Vagina (tissue), 2 donors: ENCODE measurements around the gene CTDSP2. TPM values are rescaled to one million over a fixed set of nuclear protein-coding genes. Genes with fewer than 3 reads are reported as not detected.

Experiments used
- DNase-seq, 2 donors: peaks; one replicate each; pipeline ENCODE4 v3.0.0-alpha.2; 2017; ENCODE audit errors: extremely low spot score in 2 of 2
- H3K27ac ChIP-seq: fragments of 200-600 bp; sonication (generic); one replicate; pipeline ENCODE4 v1.5.1; 2019
- H3K27me3 ChIP-seq: fragments of 200-600 bp; sonication (generic); one replicate; pipeline ENCODE4 v1.5.1; 2019
- H3K36me3 ChIP-seq, 2 donors: fragments of 200-600 bp; sonication (generic); one replicate each; pipeline ENCODE4 v1.5.1; 2017 to 2019
- H3K4me1 ChIP-seq: fragments of 200-600 bp; sonication (generic); one replicate; pipeline ENCODE4 v1.5.1; 2019
- H3K4me3 ChIP-seq, 2 donors: fragments of 200-600 bp; sonication (generic); 1 replicate in 1 of 2; 2 replicates in 1 of 2; pipeline ENCODE4 v1.5.1; 2016 to 2019
- H3K9me3 ChIP-seq: fragments of 200-600 bp; sonication (generic); one replicate; pipeline ENCODE4 v1.5.1; 2019
- CTCF ChIP-seq, 3 experiments: fragments of 450-650 bp in 2 of 3; fragments of 200-600 bp in 1 of 3; sonication (generic) in 1 of 3; IDR thresholded peaks; one replicate each; pipeline ENCODE4 v1.5.1; 2017 to 2019; ENCODE audit warnings: antibody characterized with exemption in 3 of 3, mild to moderate bottlenecking in 2 of 3, moderate library complexity in 2 of 3
- POLR2A ChIP-seq, 2 donors: fragments of 450-650 bp; IDR thresholded peaks; one replicate each; pipeline ENCODE4 v1.6.1; 2017; ENCODE audit warnings: antibody characterized with exemption in 2 of 2, mild to moderate bottlenecking in 2 of 2, moderate library complexity in 2 of 2
- POLR2AphosphoS5 ChIP-seq, 2 donors: sonication (generic); formaldehyde crosslinking; IDR thresholded peaks; one replicate each; pipeline ENCODE4 v1.9.0; 2017; ENCODE audit warnings: antibody characterized with exemption in 2 of 2, mild to moderate bottlenecking in 2 of 2, low read depth in 1 of 2; ENCODE audit not compliant: insufficient read depth in 1 of 2
- intact Hi-C: fragments of 100-400 bp; cut with DNase I; formaldehyde crosslinking; loops from one replicate; pipeline ENCODE4 v1.15.1; 2023
- total RNA-seq: library from RNA; depleted of rRNA; stranded (reverse); fragments of >200 nt; gene quantifications from one replicate; pipeline ENCODE4 v1.2.3, GENCODE V29; 2016

The CTDSP2 gene
- total RNA-seq, 1 donor from 2014 or later, result 108 TPM

GRCh38 chr12:57869927-57870318 is 23.4 kb upstream of the CTDSP2 start:
- Histone ChIP-seq H3K9me3 (no peaks in the 10 kb centered on the region), H3K27me3 (no peaks in the 10 kb centered on the region), H3K27ac (peak overlapping the region; percentile 79), H3K36me3 (no peaks in the 10 kb centered on the region), H3K4me3 (no peak overlapping the region), H3K4me1 (peaks cover 26% of the 10 kb centered on the region)
- DNase-seq, result no peak
- TF ChIP-seq CTCF (IDR thresholded peaks at IDR 0.05), result no peak
- no peak for TF ChIP-seq POLR2A (IDR thresholded peaks at IDR 0.05)
- no peak for TF ChIP-seq POLR2AphosphoS5 (IDR thresholded peaks at IDR 0.05; ENCODE audit: insufficient read depth in 1 of 2, low read depth in 1 of 2)
- intact Hi-C loops, result no loop called here

- Histone ChIP-seq H3K36me3 (no peaks in the 10 kb centered on the region), H3K4me1 (peaks cover 31% of the 10 kb centered on the region), H3K4me3 (peak overlapping the region in 1 of 2 donors; percentile 6), H3K27me3 (no peaks in the 10 kb centered on the region), H3K9me3 (no peaks in the 10 kb centered on the region), H3K27ac (peak overlapping the region; percentile 79)
- no peak for DNase-seq
- intact Hi-C loops, result no loop called here
- TF ChIP-seq CTCF (IDR thresholded peaks at IDR 0.05), result no peak
- peak in 1 of 2 donors; percentile 26 for TF ChIP-seq POLR2AphosphoS5 (IDR thresholded peaks at IDR 0.05; ENCODE audit: insufficient read depth in 1 of 2, low read depth in 1 of 2)
These were observed 22.9 kb upstream of the CTDSP2 start for GRCh38 chr12:57869298-57869926.

- no peaks in the 10 kb centered on the region for H3K27me3 ChIP-seq
- peaks cover 36% of the 10 kb centered on the region for H3K4me1 ChIP-seq
- H3K36me3 ChIP-seq, result no peaks in the 10 kb centered on the region
- peak overlapping the region in 1 of 2 donors; percentile 6 for H3K4me3 ChIP-seq
- no peak for DNase-seq
- H3K9me3 ChIP-seq, result no peaks in the 10 kb centered on the region
- H3K27ac ChIP-seq, result peak overlapping the region; percentile 79
- intact Hi-C loops, result no loop called here
- peak in 1 of 2 donors; percentile 51 for TF ChIP-seq POLR2AphosphoS5 (IDR thresholded peaks at IDR 0.05; ENCODE audit: insufficient read depth in 1 of 2, low read depth in 1 of 2)
- TF ChIP-seq POLR2A (IDR thresholded peaks at IDR 0.05), result no peak
- no peak for TF ChIP-seq CTCF (IDR thresholded peaks at IDR 0.05)
These were observed 22.3 kb upstream of the CTDSP2 start for GRCh38 chr12:57868851-57869268.

GRCh38 chr12:57868221-57868620 is 21.7 kb upstream of the CTDSP2 start:
- H3K27me3 ChIP-seq, result no peaks in the 10 kb centered on the region
- intact Hi-C loops, result no loop called here
- no peaks in the 10 kb centered on the region for H3K9me3 ChIP-seq
- no peaks in the 10 kb centered on the region for H3K36me3 ChIP-seq
- no peak overlapping the region for H3K4me3 ChIP-seq
- H3K27ac ChIP-seq, result peak overlapping the region; percentile 79
- TF ChIP-seq POLR2AphosphoS5 (IDR thresholded peaks at IDR 0.05; ENCODE audit: insufficient read depth in 1 of 2, low read depth in 1 of 2) (no peak), CTCF (IDR thresholded peaks at IDR 0.05) (no peak), POLR2A (IDR thresholded peaks at IDR 0.05) (no peak)
- peaks cover 41% of the 10 kb centered on the region for H3K4me1 ChIP-seq
- DNase-seq, result no peak

- H3K27ac ChIP-seq, result no peak overlapping the region
- H3K4me1 ChIP-seq, result peaks cover 41% of the 10 kb centered on the region
- no peak for TF ChIP-seq POLR2AphosphoS5 (IDR thresholded peaks at IDR 0.05; ENCODE audit: insufficient read depth in 1 of 2, low read depth in 1 of 2)
- TF ChIP-seq POLR2A (IDR thresholded peaks at IDR 0.05), result no peak
- TF ChIP-seq CTCF (IDR thresholded peaks at IDR 0.05), result no peak
These were observed 19.9 kb upstream of the CTDSP2 start for GRCh38 chr12:57866308-57867019.

More at GRCh38 chr12:57866308-57867019, 19.9 kb upstream of the CTDSP2 start:
- Histone ChIP-seq H3K27me3 (no peaks in the 10 kb centered on the region), H3K9me3 (no peaks in the 10 kb centered on the region), H3K36me3 (no peaks in the 10 kb centered on the region), H3K4me3 (no peak overlapping the region)
- no peak for DNase-seq
- intact Hi-C loops, result no loop called here
